ENCODE data around the gene GNE. TPM values are rescaled to one million over a fixed set of nuclear protein-coding genes. Genes with fewer than 3 reads are reported as not detected.

The GNE gene
- total and polyA plus RNA-seq, 10 of the 15 experiments (the other 5 are each of a cell fraction or from before 2014, with no cell fraction given): 4.1 to 13.6 (median 10.7) TPM

DNA sequence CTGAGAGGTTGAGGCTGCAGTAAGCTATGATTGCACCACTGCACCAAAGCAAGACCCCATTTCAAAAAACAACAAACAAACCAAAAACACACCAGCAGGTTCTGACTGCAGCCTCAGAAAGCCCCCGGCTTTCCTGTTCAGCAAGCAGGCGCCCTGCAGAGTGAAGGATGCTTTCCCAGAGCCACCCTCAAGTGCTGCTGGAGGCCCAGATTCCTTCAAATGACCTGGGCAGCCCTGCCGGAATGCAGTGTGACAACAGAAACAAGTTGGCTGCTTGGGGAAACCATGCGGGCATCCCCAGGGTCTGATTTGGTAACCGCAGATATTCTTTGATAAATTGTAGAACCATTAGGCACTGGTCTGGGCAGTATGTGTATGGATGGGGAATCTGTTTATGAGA is 35.7 kb upstream of the GNE start (continued):
- TF ChIP-seq, protein P1, sequence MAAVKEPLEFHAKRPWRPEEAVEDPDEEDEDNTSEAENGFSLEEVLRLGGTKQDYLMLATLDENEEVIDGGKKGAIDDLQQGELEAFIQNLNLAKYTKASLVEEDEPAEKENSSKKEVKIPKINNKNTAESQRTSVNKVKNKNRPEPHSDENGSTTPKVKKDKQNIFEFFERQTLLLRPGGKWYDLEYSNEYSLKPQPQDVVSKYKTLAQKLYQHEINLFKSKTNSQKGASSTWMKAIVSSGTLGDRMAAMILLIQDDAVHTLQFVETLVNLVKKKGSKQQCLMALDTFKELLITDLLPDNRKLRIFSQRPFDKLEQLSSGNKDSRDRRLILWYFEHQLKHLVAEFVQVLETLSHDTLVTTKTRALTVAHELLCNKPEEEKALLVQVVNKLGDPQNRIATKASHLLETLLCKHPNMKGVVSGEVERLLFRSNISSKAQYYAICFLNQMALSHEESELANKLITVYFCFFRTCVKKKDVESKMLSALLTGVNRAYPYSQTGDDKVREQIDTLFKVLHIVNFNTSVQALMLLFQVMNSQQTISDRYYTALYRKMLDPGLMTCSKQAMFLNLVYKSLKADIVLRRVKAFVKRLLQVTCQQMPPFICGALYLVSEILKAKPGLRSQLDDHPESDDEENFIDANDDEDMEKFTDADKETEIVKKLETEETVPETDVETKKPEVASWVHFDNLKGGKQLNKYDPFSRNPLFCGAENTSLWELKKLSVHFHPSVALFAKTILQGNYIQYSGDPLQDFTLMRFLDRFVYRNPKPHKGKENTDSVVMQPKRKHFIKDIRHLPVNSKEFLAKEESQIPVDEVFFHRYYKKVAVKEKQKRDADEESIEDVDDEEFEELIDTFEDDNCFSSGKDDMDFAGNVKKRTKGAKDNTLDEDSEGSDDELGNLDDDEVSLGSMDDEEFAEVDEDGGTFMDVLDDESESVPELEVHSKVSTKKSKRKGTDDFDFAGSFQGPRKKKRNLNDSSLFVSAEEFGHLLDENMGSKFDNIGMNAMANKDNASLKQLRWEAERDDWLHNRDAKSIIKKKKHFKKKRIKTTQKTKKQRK (IDR thresholded peaks at IDR 0.05; ENCODE audit: low read depth, low read length): no peak
- no peak for TF ChIP-seq EP300 (IDR thresholded peaks at IDR 0.05; ENCODE audit: borderline replicate concordance in 1 of 2, control insufficient read depth in 1 of 2, low read depth in 2 of 2, low read length in 2 of 2)

DNA sequence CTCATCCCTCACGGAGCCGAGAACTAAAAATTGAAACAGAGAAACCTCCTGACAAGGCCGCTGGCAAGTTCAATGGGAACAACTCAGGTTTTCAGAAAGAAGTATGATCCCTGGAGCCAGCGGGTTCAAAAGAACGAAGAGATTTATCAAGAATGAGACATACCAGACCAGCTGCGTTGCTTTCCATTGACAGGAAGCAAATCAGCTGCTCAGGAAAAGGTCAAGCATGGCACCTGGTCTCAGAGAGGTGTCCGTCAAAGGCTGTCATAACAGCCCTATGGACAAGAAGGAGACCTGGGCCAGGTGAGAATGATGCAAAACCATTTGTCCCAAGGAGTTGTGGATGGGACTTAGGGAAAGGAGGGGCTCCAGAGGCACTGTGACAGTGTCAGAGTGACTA is 34.9 kb upstream of the GNE start:
- TF ChIP-seq HDGF (IDR thresholded peaks at IDR 0.05): no peak
- TF ChIP-seq SP1 (IDR thresholded peaks at IDR 0.05; ENCODE audit: low read depth, low read length): no peak
- TF ChIP-seq, protein P2, sequence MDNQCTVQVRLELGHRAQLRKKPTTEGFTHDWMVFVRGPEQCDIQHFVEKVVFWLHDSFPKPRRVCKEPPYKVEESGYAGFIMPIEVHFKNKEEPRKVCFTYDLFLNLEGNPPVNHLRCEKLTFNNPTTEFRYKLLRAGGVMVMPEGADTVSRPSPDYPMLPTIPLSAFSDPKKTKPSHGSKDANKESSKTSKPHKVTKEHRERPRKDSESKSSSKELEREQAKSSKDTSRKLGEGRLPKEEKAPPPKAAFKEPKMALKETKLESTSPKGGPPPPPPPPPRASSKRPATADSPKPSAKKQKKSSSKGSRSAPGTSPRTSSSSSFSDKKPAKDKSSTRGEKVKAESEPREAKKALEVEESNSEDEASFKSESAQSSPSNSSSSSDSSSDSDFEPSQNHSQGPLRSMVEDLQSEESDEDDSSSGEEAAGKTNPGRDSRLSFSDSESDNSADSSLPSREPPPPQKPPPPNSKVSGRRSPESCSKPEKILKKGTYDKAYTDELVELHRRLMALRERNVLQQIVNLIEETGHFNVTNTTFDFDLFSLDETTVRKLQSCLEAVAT (IDR thresholded peaks at IDR 0.05): no peak
- TF ChIP-seq, protein P3, sequence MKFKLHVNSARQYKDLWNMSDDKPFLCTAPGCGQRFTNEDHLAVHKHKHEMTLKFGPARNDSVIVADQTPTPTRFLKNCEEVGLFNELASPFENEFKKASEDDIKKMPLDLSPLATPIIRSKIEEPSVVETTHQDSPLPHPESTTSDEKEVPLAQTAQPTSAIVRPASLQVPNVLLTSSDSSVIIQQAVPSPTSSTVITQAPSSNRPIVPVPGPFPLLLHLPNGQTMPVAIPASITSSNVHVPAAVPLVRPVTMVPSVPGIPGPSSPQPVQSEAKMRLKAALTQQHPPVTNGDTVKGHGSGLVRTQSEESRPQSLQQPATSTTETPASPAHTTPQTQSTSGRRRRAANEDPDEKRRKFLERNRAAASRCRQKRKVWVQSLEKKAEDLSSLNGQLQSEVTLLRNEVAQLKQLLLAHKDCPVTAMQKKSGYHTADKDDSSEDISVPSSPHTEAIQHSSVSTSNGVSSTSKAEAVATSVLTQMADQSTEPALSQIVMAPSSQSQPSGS (IDR thresholded peaks at IDR 0.05; ENCODE audit: low read length): no peak
- no peak for TF ChIP-seq SPI1 (IDR thresholded peaks at IDR 0.05; ENCODE audit: borderline replicate concordance, insufficient read depth, low read depth, low read length)
- no peak for TF ChIP-seq NBN (IDR thresholded peaks at IDR 0.05)
- TF ChIP-seq CHD1 (IDR thresholded peaks at IDR 0.05; ENCODE audit: low read depth, low read length): no peak
- no peak for TF ChIP-seq MEF2B (IDR thresholded peaks at IDR 0.05; ENCODE audit: partially characterized antibody, poor library complexity, severe bottlenecking)
- TF ChIP-seq FOS (IDR thresholded peaks at IDR 0.05; ENCODE audit: borderline replicate concordance, extremely low read depth, insufficient read length): no peak
- BruUV-seq (replicated peaks): no TSS peak
- 77% methylated on average over 7 of the region's 7 CpGs for WGBS (ENCODE audit: insufficient coverage, insufficient replicate concordance, low lambda C conversion rate, missing lambda C conversion rate)

More for the DNA sequence above, 34.9 kb upstream of the GNE start:
- intact Hi-C loops (cut with micrococcal nuclease; ENCODE audit: unreplicated experiment): no loop called here
- DNase-seq (ENCODE audit: low read depth, low spot score) (no peak), FAIRE-seq (no peak), ATAC-seq (no peak)
- ChIA-PET CTCF (no interaction called here), SMC1A (ENCODE audit: uncharacterized antibody, unreplicated experiment) (interaction anchor here (1.5 kb wide), 1 partner anchor 35 kb away, joined by 4 read pairs; no protein-coding TSS in a partner anchor), RAD21 (ENCODE audit: unreplicated experiment) (no interaction called here), POLR2A (no interaction called here)
- H3K4me3 ChIP-seq: no peak overlapping the region
- H3K27me3 ChIP-seq (replicated peaks in 1 of 2; ENCODE audit: control insufficient read depth in 2 of 2, insufficient read depth in 2 of 2, low read length in 1 of 2): no peaks in the 10 kb centered on the region
- H4K20me1 ChIP-seq (ENCODE audit: control insufficient read depth, insufficient read depth): no peaks in the 10 kb centered on the region
- no peaks in the 10 kb centered on the region for H3K36me3 ChIP-seq (ENCODE audit: control insufficient read depth in 2 of 2, insufficient read depth in 2 of 2, low read length in 1 of 2)
- in situ Hi-C loops (cut with MboI): no loop called here
- no peak overlapping the region for H3K4me2 ChIP-seq (ENCODE audit: control insufficient read depth, insufficient read depth)
- no peaks in the 10 kb centered on the region for H3K9me3 ChIP-seq (replicated peaks; ENCODE audit: control insufficient read depth, insufficient read depth, low read length)
- H3K79me2 ChIP-seq (ENCODE audit: control insufficient read depth, insufficient read depth, low read length): no peaks in the 10 kb centered on the region
- H3K4me1 ChIP-seq (ENCODE audit: control insufficient read depth, insufficient read depth, low read length): no peaks in the 10 kb centered on the region
- no peak overlapping the region for H3K9ac ChIP-seq (ENCODE audit: control insufficient read depth, insufficient read depth, low read length)
- no peak overlapping the region for H3K27ac ChIP-seq (ENCODE audit: control insufficient read depth, insufficient read depth)
- H2AFZ ChIP-seq (ENCODE audit: control insufficient read depth, low read depth, low read length): no peak overlapping the region

Measured in GM12878 (cell line).